Adrenal gland (tissue), 12 donors: ENCODE results near the gene ARAP1. TPM values are rescaled to one million over a fixed set of nuclear protein-coding genes. Genes with fewer than 3 reads are reported as not detected.

ENCODE experiments used
- DNase-seq, 7 donors: peaks; one replicate each; pipeline ENCODE4 v3.0.0-alpha.2; 2019 to 2020
- H3K27ac ChIP-seq, 5 donors: fragments of 200-600 bp; sonication (generic) in 4 of 5; 1 replicate in 3 of 5; 2 replicates in 2 of 5; pipeline versions ENCODE4 v1.5.1 to v1.8.0; 2016 to 2020; ENCODE audit warnings: mild to moderate bottlenecking in 1 of 5
- H3K27me3 ChIP-seq: fragments of 200-600 bp; 2 replicates; pipeline ENCODE4 v1.8.0; 2021
- H3K36me3 ChIP-seq, 2 donors: fragments of 200-600 bp; replicated peaks in 1 of 2; 1 replicate in 1 of 2; 2 replicates in 1 of 2; pipeline versions ENCODE4 v1.5.1 to v1.8.0; 2018 to 2022
- H3K4me1 ChIP-seq, 2 donors: fragments of 200-600 bp; replicated peaks in 1 of 2; 1 replicate in 1 of 2; 2 replicates in 1 of 2; pipeline versions ENCODE4 v1.5.1 to v1.8.0; 2018 to 2021
- H3K4me3 ChIP-seq, 4 donors: fragments of 200-600 bp; sonication (generic) in 3 of 4; one replicate each; pipeline ENCODE4 v1.5.1; 2016 to 2018
- H3K9me3 ChIP-seq, 3 donors: fragments of 200-600 bp; sonication (generic) in 1 of 3; replicated peaks in 1 of 3; 1 replicate in 2 of 3; 2 replicates in 1 of 3; pipeline versions ENCODE4 v1.5.1 to v1.8.0; 2016 to 2021
- CTCF ChIP-seq, 6 experiments: fragments of 450-650 bp in 4 of 6; fragments of 200-600 bp in 2 of 6; sonication (generic) in 1 of 6; IDR thresholded peaks; 1 replicate in 5 of 6; 2 replicates in 1 of 6; pipeline versions ENCODE4 v1.5.1 to v1.8.0; 2016 to 2021; ENCODE audit warnings: antibody characterized with exemption in 6 of 6, mild to moderate bottlenecking in 2 of 6, moderate library complexity in 1 of 6
- POLR2A ChIP-seq, 2 donors: fragments of 450-650 bp; IDR thresholded peaks; one replicate each; pipeline ENCODE4 v1.6.1; 2017; ENCODE audit warnings: antibody characterized with exemption in 2 of 2, mild to moderate bottlenecking in 2 of 2, moderate library complexity in 1 of 2
- WGBS, 4 donors: extraction: QIAGEN DNeasy Blood & Tissue Kit in 2 of 4; methylation state at CpG; one replicate each; pipeline versions ENCODE4 v1.1.5 to v1.1.7; 2013 to 2017; 5-methylcytosine and 5-hydroxymethylcytosine counted together
- intact Hi-C, 2 donors: fragments of 100-400 bp; cut with DNase I; formaldehyde crosslinking; loops; one replicate each; pipeline versions ENCODE4 v1.14.1 to v1.15.0; 2022 to 2023
- polyA plus RNA-seq, 3 donors: library from polyadenylated mRNA; stranded (reverse); fragments of 200-250 nt in 2 of 3; fragments of 350-450 nt in 1 of 3; fragmentation: Illumina TruSeq in 1 of 3; extraction: RNeasy Lipid Tissue Mini Kit (QIAGEN cat#74804) in 1 of 3; gene quantifications; one replicate each; pipeline ENCODE4 v1.2.3, GENCODE V29; 2013 to 2014
- total RNA-seq, 9 donors: library from RNA; depleted of rRNA in 4 of 9; stranded (reverse); fragments of >200 nt in 4 of 9; fragments of 120-200 nt in 1 of 9; fragmentation: NEBNext Ultra II Directional in 1 of 9; extraction: Animal tissue kit (Norgen Biotek cat#: 25700) in 1 of 9; gene quantifications; one replicate each; pipeline versions ENCODE4 v1.1.0 to v1.2.4, GENCODE V29; 2013 to 2023
- donor health status: healthy with polysubstance abuse.
- donor health status: Bipolar disorder and iron deficiency.
- donor health status: DM: yes; HTN: yes; CAD: no.
- donor health status: DM: no; HTN: no; CAD: no.
- donor health status: DM: no; HTN: no; CAD: no.
- donor health status: DM: yes; HTN: yes; CAD: no.

ARAP1 gene
- total and polyA plus RNA-seq, 12 donors = 30.0 to 217 (median 149) TPM

GRCh38 chr11:72688486-72688885, 63.7 kb downstream of the ARAP1 start:
- peak overlapping the region in 1 of 5 donors; percentile 72 for H3K27ac ChIP-seq
- TF ChIP-seq POLR2A (IDR thresholded peaks at IDR 0.05) (no peak), CTCF (IDR thresholded peaks at IDR 0.05) (no peak)
- intact Hi-C loops = no loop called here
- peaks cover 0 to 7% of the 10 kb centered on the region in 2 donors for H3K4me1 ChIP-seq
- WGBS, 4 donors = 82 to 92% (median 83%) methylated on average over 7 of the region's 7 CpGs
- H3K9me3 ChIP-seq = no peaks in the 10 kb centered on the region
- DNase-seq = no peak
- peaks cover 0 to 97% of the 10 kb centered on the region in 2 donors for H3K36me3 ChIP-seq
- H3K27me3 ChIP-seq = no peaks in the 10 kb centered on the region
- H3K4me3 ChIP-seq = no peak overlapping the region

GRCh38 chr11:72687326-72687725, 64.9 kb downstream of the ARAP1 start:
- Histone ChIP-seq H3K27ac (peak overlapping the region in 2 of 5 donors; percentile 54 to 79), H3K4me1 (peaks cover 0 to 7% of the 10 kb centered on the region in 2 donors), H3K4me3 (no peak overlapping the region), H3K27me3 (no peaks in the 10 kb centered on the region), H3K9me3 (no peaks in the 10 kb centered on the region), H3K36me3 (peaks cover 0 to 85% of the 10 kb centered on the region in 2 donors)
- WGBS, 4 donors = 93 to 97% (median 94%) methylated on average over 4 to 7 of the region's 7 CpGs
- TF ChIP-seq POLR2A (IDR thresholded peaks at IDR 0.05) (no peak), CTCF (IDR thresholded peaks at IDR 0.05) (no peak)
- intact Hi-C loops = no loop called here
- no peak for DNase-seq

- WGBS, 4 donors = 62 to 76% (median 67%) methylated on average over 7 to 8 of the region's 8 CpGs
- intact Hi-C loops = no loop called here
- no peak for DNase-seq
Measured at GRCh38 chr11:72686639-72687220, 65.5 kb downstream of the ARAP1 start.

More at GRCh38 chr11:72686639-72687220, 65.5 kb downstream of the ARAP1 start:
- Histone ChIP-seq H3K27ac (peak overlapping the region in 3 of 5 donors; percentile 14 to 79 (median 54)), H3K9me3 (no peaks in the 10 kb centered on the region), H3K27me3 (no peaks in the 10 kb centered on the region), H3K4me3 (no peak overlapping the region), H3K4me1 (peaks cover under 1 to 10% of the 10 kb centered on the region in 2 donors), H3K36me3 (peaks cover 0 to 80% of the 10 kb centered on the region in 2 donors)
- TF ChIP-seq POLR2A (IDR thresholded peaks at IDR 0.05) (no peak), CTCF (IDR thresholded peaks at IDR 0.05) (no peak)
